Mammary epithelial cell (primary cell): ENCODE results near the gene XIAP.

Experiments
- EZH2 ChIP-seq: IDR thresholded peaks from 2 replicates; pipeline ENCODE4 v1.6.1; 2012; ENCODE audit warnings: low read length, inconsistent platforms, borderline replicate concordance
- TF ChIP-seq, protein P1 (sequence below), 2 donors: IDR thresholded peaks in 1 of 2; conservative IDR thresholded peaks in 1 of 2; 2 replicates each; pipeline ENCODE4 v1.5.1; 2011 to 2012; ENCODE audit warnings: inconsistent platforms in 2 of 2, low read length in 2 of 2, mild to moderate bottlenecking in 2 of 2, control low read depth in 1 of 2, low read depth in 1 of 2; ENCODE audit not compliant: insufficient read depth in 1 of 2; ENCODE audit errors: extremely low read depth in 1 of 2

DNA sequence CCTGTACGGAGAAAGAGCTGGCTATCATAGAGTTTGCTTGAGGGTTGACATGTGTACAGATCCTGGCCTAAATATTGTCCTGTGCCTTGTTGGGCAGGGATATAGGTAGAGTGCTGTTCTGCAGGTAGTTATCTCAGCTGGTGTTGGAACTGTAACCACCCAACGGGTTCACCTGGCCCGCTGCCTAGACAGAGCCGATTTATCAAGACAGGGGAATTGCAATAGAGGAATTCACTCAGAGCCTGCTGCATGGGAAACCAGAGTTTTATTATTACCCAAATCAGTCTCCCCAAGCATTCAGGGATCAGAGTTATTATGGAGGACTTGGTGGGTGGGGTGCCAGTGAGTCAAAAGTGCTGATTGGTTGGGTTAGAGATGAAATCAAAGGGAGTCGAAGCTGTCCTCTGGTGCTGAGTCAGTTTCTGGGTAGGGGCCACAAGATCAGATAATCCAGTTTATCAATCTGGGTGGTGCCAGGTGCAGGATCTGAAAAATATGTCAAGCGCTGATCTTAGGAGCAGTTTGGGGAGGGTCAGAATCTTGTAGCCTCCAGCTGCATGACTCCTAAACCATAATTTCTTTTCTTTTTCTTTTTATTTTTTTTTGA, 42.5 kb upstream of the XIAP start:
- TF ChIP-seq, protein P1, sequence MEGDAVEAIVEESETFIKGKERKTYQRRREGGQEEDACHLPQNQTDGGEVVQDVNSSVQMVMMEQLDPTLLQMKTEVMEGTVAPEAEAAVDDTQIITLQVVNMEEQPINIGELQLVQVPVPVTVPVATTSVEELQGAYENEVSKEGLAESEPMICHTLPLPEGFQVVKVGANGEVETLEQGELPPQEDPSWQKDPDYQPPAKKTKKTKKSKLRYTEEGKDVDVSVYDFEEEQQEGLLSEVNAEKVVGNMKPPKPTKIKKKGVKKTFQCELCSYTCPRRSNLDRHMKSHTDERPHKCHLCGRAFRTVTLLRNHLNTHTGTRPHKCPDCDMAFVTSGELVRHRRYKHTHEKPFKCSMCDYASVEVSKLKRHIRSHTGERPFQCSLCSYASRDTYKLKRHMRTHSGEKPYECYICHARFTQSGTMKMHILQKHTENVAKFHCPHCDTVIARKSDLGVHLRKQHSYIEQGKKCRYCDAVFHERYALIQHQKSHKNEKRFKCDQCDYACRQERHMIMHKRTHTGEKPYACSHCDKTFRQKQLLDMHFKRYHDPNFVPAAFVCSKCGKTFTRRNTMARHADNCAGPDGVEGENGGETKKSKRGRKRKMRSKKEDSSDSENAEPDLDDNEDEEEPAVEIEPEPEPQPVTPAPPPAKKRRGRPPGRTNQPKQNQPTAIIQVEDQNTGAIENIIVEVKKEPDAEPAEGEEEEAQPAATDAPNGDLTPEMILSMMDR (conservative IDR thresholded peaks at IDR 0.05 in 1 of 2, IDR thresholded peaks at IDR 0.05 in 1 of 2; ENCODE audit: extremely low read depth in 1 of 2, insufficient read depth in 1 of 2, low read depth in 1 of 2, low read length in 2 of 2) = no peak
- TF ChIP-seq EZH2 = no peak
